Activated effector memory CD4-positive, alpha-beta T cell treated with anti-CD3 and anti-CD28 coated beads, Interleukin-2, amount 50 U/mL, for 16 hours (primary cell): ENCODE results near the gene RPL11.

Experiments used
- DNase-seq: peaks from one replicate; pipeline ENCODE4 v3.0.0-alpha.2; 2020

RPL11 gene

DNA sequence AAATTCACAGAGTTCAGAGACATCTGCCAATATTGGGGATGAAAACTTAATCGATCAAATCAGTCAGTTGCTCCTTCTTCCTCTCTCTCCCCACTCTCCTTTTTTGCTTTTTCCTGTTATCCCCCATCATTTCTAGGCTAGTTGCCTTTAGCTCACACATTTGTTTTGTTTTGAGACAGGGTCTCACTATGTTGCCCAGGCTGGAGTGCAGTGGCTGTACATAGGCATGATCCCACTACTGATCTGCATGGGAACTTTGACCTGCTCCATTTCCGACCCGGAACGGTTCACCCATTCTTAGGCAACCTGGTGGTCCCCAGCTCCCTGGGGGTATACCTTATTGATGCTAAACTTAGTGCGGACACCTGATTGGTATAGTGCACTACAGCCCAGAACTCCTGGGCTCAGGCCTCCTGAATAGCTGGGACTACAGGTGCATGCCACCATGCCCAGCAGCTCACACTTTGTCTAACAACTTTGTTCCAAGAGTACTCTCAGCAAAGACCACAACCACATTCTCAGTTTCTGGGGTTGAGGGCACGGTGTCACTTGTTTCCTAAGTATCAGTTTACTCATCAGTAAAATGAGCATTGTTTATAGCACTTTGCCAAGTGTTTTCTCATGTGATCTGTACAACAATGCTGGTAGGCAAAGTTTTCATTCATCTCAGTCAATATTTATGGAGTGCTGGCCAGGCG, 45.0 kb downstream of the RPL11 start:
- peak; percentile 60 for DNase-seq

DNA sequence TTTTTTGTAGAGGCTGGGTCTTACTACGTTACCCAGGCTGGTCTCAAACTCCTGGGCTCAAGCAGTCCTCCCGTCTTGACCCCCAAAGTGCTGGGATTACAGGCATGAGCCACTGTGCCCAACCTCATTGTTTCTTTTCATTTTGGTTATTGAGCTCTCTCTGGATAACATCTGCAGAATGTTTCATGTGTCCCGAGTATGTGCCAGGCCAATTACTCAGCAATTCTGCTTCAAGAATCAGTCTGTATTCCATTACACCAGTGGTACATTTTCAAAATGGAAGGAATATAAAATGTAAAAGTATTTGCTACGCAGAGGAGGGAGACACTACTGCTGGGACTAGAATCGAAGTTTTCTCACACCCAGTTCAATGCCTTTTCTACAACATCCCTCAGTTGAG, 50.0 kb downstream of the RPL11 start:
- peak; percentile 31 for DNase-seq

GRCh38 chr1:23742670-23743286, 51.2 kb downstream of the RPL11 start:
- DNase-seq, result peak; percentile 10

- DNase-seq, result peak; percentile 93
Measured at GRCh38 chr1:23743287-23744152, 51.9 kb downstream of the RPL11 start, which contains the start of gene ELOA. ELOA (plus strand) TSS chr1:23743471; CDS start chr1:23743504, 33 bp downstream.

- peak; percentile 9 for DNase-seq
Measured at GRCh38 chr1:23745515-23745914, 53.9 kb downstream of the RPL11 start.
